ENCODE data around the gene PTCSC3. TPM values are rescaled to one million over a fixed set of nuclear protein-coding genes. Genes with fewer than 3 reads are reported as not detected.

PTCSC3 gene
- total RNA-seq (2014; rRNA removed; shearing (Covaris generic)) = not detected in 2 replicates
- polyA plus RNA-seq (2016; fragmentation: Nextera tagmentation; extraction: Ambion mirVana) = not detected in 2 replicates
- long read RNA-seq = 0 reads

DNA sequence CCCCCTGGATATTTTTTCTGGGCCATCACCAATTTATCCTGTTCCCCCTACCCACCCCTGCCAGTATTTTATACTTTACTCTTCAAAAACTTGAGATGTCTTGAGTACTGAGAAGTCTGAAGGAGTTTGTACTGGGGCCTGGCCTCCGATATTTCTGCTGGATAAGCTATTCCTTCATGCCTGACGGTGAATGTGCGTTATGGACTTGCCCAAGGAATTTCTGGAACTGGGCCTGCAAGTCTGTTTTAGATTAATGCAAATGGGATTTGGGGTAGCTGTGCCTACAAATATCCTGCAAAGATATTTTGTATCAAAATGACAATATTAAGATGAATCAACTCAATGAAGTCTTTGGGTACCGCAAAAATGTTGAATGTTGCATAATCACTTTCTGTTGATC is at the start of gene PTCSC3:
Gene PTCSC3 (minus strand): TSS at position 199 of the 400 bp plus-strand sequence.
- no peak within 1 kb of the TSS for H3K4me3 ChIP-seq
- no peak within 1 kb of the TSS for H3K4me3 Mint-ChIP-seq
- H3K36me3 ChIP-seq (ENCODE audit: insufficient read depth) = no peaks in the 10 kb centered on the region
- no peaks in the 10 kb centered on the region for H3K36me3 Mint-ChIP-seq (ENCODE audit: low read depth)
- H3K27ac ChIP-seq (ENCODE audit: low read depth) = no peak within 1 kb of the TSS
- peaks cover 5% of the 10 kb centered on the region for H3K27me3 Mint-ChIP-seq (ENCODE audit: insufficient read depth, low read depth, poor library complexity)
- no peaks in the 10 kb centered on the region for H3K9me2 ChIP-seq (ENCODE audit: insufficient read depth)
- peak within 1 kb of the TSS; percentile 70; the same call in 1 of the 2 replicates for H2AFZ ChIP-seq
- TF ChIP-seq CREB1 (CRISPR knock-in tag; IDR thresholded peaks at IDR 0.05; ENCODE audit: low read depth) (no peak), NANOG (IDR thresholded peaks at IDR 0.05; ENCODE audit: borderline replicate concordance) (no peak)
- no peak within 1 kb of the TSS for H3K4me2 ChIP-seq
- no peaks in the 10 kb centered on the region for H3K9me3 Mint-ChIP-seq
- DNase-seq (ENCODE audit: low spot score) (no peak), ATAC-seq (no peak)
- no peaks in the 10 kb centered on the region for H3K27me3 ChIP-seq (ENCODE audit: insufficient read depth)
- peaks cover 3% of the 10 kb centered on the region; the same call in 1 of the 2 replicates for H3K4me1 ChIP-seq (ENCODE audit: insufficient read depth)
- H3F3A ChIP-seq (replicated peaks; ENCODE audit: low read depth) = no peaks in the 10 kb centered on the region
- no peak within 1 kb of the TSS for H3K27ac Mint-ChIP-seq
- no peaks in the 10 kb centered on the region for H3K79me2 ChIP-seq (replicated peaks; ENCODE audit: insufficient read depth)
- no peaks in the 10 kb centered on the region for H4K20me1 ChIP-seq (replicated peaks; ENCODE audit: insufficient read depth)
- no peaks in the 10 kb centered on the region for H3K4me1 Mint-ChIP-seq

DNA sequence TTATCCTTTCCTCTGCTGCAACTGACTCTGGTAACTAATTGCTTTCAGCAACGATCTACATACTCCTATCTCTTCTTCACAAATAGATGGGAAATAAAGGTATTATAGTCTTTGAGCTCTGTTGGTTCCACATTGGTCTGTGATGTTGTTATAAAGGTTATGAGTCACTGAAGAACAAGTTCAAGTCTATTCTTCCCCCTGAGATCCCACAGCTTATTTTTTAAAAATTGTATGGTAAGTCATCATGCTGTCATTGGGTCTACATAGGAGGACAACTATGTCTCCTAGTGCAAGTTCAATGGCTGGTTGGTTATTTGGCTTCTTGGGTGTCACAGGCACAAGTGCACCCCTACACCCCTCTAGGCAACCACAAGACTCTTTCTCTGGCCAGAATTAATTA is 49.6 kb upstream of the PTCSC3 start:
- peaks cover 7% of the 10 kb centered on the region; the same call in 1 of the 2 replicates for H3K9me2 ChIP-seq (ENCODE audit: insufficient read depth)
- Mint-ChIP-seq H3K27ac (no peak overlapping the region), H3K27me3 (ENCODE audit: insufficient read depth, low read depth, poor library complexity) (no peaks in the 10 kb centered on the region), H3K36me3 (ENCODE audit: low read depth) (no peaks in the 10 kb centered on the region), H3K4me3 (no peak overlapping the region), H3K9me3 (no peaks in the 10 kb centered on the region), H3K4me1 (peaks cover 29% of the 10 kb centered on the region)
- H2AFZ ChIP-seq = no peak overlapping the region
- no peaks in the 10 kb centered on the region for H3K27me3 ChIP-seq (ENCODE audit: insufficient read depth)
- H4K20me1 ChIP-seq (replicated peaks; ENCODE audit: insufficient read depth) = no peaks in the 10 kb centered on the region
- DNase-seq (ENCODE audit: low spot score) = no peak
- no peak overlapping the region for H3K27ac ChIP-seq (ENCODE audit: low read depth)
- no peak overlapping the region for H3K4me2 ChIP-seq
- H3F3A ChIP-seq (replicated peaks; ENCODE audit: low read depth) = no peaks in the 10 kb centered on the region
- H3K4me1 ChIP-seq (ENCODE audit: insufficient read depth) = peaks cover 9% of the 10 kb centered on the region; the same call in 1 of the 2 replicates
- H3K79me2 ChIP-seq (replicated peaks; ENCODE audit: insufficient read depth) = no peaks in the 10 kb centered on the region
- no peak for ATAC-seq
- no peaks in the 10 kb centered on the region for H3K36me3 ChIP-seq (ENCODE audit: insufficient read depth)
- no peak overlapping the region for H3K4me3 ChIP-seq
- TF ChIP-seq STAT1 (IDR thresholded peaks at IDR 0.05; ENCODE audit: unreplicated experiment) (no peak), ZNF114 (CRISPR knock-in tag; IDR thresholded peaks at IDR 0.05) (no peak), EZH2phosphoT487 (IDR thresholded peaks at IDR 0.05; ENCODE audit: unreplicated experiment) (no peak), EZH2 (IDR thresholded peaks at IDR 0.05; ENCODE audit: low read depth, unreplicated experiment) (no peak), JUNB (IDR thresholded peaks at IDR 0.05; ENCODE audit: unreplicated experiment) (no peak), ZNF331 (CRISPR knock-in tag; IDR thresholded peaks at IDR 0.05; ENCODE audit: low read depth) (no peak)
- TF ChIP-seq, protein P1, sequence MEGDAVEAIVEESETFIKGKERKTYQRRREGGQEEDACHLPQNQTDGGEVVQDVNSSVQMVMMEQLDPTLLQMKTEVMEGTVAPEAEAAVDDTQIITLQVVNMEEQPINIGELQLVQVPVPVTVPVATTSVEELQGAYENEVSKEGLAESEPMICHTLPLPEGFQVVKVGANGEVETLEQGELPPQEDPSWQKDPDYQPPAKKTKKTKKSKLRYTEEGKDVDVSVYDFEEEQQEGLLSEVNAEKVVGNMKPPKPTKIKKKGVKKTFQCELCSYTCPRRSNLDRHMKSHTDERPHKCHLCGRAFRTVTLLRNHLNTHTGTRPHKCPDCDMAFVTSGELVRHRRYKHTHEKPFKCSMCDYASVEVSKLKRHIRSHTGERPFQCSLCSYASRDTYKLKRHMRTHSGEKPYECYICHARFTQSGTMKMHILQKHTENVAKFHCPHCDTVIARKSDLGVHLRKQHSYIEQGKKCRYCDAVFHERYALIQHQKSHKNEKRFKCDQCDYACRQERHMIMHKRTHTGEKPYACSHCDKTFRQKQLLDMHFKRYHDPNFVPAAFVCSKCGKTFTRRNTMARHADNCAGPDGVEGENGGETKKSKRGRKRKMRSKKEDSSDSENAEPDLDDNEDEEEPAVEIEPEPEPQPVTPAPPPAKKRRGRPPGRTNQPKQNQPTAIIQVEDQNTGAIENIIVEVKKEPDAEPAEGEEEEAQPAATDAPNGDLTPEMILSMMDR (conservative IDR thresholded peaks at IDR 0.05; ENCODE audit: low read depth in 2 of 2) = no peak
- TF ChIP-seq, protein P2, sequence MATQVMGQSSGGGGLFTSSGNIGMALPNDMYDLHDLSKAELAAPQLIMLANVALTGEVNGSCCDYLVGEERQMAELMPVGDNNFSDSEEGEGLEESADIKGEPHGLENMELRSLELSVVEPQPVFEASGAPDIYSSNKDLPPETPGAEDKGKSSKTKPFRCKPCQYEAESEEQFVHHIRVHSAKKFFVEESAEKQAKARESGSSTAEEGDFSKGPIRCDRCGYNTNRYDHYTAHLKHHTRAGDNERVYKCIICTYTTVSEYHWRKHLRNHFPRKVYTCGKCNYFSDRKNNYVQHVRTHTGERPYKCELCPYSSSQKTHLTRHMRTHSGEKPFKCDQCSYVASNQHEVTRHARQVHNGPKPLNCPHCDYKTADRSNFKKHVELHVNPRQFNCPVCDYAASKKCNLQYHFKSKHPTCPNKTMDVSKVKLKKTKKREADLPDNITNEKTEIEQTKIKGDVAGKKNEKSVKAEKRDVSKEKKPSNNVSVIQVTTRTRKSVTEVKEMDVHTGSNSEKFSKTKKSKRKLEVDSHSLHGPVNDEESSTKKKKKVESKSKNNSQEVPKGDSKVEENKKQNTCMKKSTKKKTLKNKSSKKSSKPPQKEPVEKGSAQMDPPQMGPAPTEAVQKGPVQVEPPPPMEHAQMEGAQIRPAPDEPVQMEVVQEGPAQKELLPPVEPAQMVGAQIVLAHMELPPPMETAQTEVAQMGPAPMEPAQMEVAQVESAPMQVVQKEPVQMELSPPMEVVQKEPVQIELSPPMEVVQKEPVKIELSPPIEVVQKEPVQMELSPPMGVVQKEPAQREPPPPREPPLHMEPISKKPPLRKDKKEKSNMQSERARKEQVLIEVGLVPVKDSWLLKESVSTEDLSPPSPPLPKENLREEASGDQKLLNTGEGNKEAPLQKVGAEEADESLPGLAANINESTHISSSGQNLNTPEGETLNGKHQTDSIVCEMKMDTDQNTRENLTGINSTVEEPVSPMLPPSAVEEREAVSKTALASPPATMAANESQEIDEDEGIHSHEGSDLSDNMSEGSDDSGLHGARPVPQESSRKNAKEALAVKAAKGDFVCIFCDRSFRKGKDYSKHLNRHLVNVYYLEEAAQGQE (IDR thresholded peaks at IDR 0.05; ENCODE audit: unreplicated experiment) = no peak
- TF ChIP-seq, protein P3, sequence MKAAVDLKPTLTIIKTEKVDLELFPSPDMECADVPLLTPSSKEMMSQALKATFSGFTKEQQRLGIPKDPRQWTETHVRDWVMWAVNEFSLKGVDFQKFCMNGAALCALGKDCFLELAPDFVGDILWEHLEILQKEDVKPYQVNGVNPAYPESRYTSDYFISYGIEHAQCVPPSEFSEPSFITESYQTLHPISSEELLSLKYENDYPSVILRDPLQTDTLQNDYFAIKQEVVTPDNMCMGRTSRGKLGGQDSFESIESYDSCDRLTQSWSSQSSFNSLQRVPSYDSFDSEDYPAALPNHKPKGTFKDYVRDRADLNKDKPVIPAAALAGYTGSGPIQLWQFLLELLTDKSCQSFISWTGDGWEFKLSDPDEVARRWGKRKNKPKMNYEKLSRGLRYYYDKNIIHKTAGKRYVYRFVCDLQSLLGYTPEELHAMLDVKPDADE (IDR thresholded peaks at IDR 0.05) = no peak
